A549 (cell line): ENCODE results near the gene ABI3BP. TPM values are rescaled to one million over a fixed set of nuclear protein-coding genes. Genes with fewer than 3 reads are reported as not detected.
A peak's percentile ranks its signal among the peaks of the same experiment; 100 is the strongest.

Experiments used
- ATAC-seq, 2 experiments: fragments of 200-7000 bp in 1 of 2; fragments of >200 bp in 1 of 2; cut with Nextera tagmentation in 1 of 2; cut with Tn5 transposase in 1 of 2; 3 replicates each; pipeline versions ENCODE4 v1.8.0 to v1.9.1; 2018 to 2020; ENCODE audit warnings: mild to moderate bottlenecking in 1 of 2, moderate library complexity in 1 of 2
- CTCF ChIA-PET: fragments of 300-600 bp; sonication (Branson Sonifier 250); formaldehyde crosslinking; extraction: SDS; loops from one replicate; lab custom pipeline; 2021; ENCODE audit warnings: antibody characterized with exemption, inconsistent platforms; lab: Yijun Ruan, JAX
- POLR2A ChIA-PET: fragments of 350-600 bp; formaldehyde crosslinking; extraction: SDS; loops from one replicate; lab custom pipeline; 2021; ENCODE audit warnings: antibody characterized with exemption, inconsistent platforms; lab: Yijun Ruan, JAX
- DNase-seq, 2 experiments: peaks; one replicate each; pipeline versions ENCODE4 v3.0.0 to v3.0.0-alpha.2; 2011 to 2016; ENCODE audit warnings: low read depth in 1 of 2, low spot score in 1 of 2
- FAIRE-seq: peaks from 2 replicates; lab custom pipeline; 2011; peaks lifted over from hg19 to GRCh38; lab: Jason Lieb, UNC
- H3K27ac ChIP-seq, 2 experiments: fragments of >200 bp; sonication (Bioruptor Twin); formaldehyde crosslinking; 3 replicates each; pipeline ENCODE4 v1.5.1; 2016 to 2017
- H3K4me1 ChIP-seq: fragments of >200 bp; sonication (Bioruptor Twin); formaldehyde crosslinking; 3 replicates; pipeline ENCODE4 v1.6.1; 2016
- H3K4me2 ChIP-seq: fragments of >200 bp; sonication (Bioruptor Twin); formaldehyde crosslinking; 3 replicates; pipeline ENCODE4 v1.6.1; 2016
- H3K4me3 ChIP-seq: fragments of >200 bp; sonication (Bioruptor Twin); formaldehyde crosslinking; 3 replicates; pipeline ENCODE4 v1.5.1; 2016
- H3K9me3 ChIP-seq: fragments of >200 bp; sonication (Bioruptor Twin); formaldehyde crosslinking; 3 replicates; pipeline ENCODE4 v1.6.1; 2016
- CBX2 ChIP-seq: fragments of 200-600 bp; sonication (generic); IDR thresholded peaks from 2 replicates; pipeline ENCODE4 v1.6.1; 2016; ENCODE audit warnings: low read depth, mild to moderate bottlenecking, borderline replicate concordance
- CBX8 ChIP-seq: fragments of 200-600 bp; sonication (generic); IDR thresholded peaks from 2 replicates; pipeline ENCODE4 v1.6.1; 2016
- CEBPB ChIP-seq, 2 experiments: fragments of >200 bp in 1 of 2; sonication (Bioruptor Twin) in 1 of 2; formaldehyde crosslinking in 1 of 2; IDR thresholded peaks; 2 replicates each; pipeline ENCODE4 v1.6.1; 2012 to 2016
- CHD2 ChIP-seq: fragments of 150-350 bp; IDR thresholded peaks from 2 replicates; pipeline ENCODE4 v1.6.1; 2014; ENCODE audit warnings: low read length; ENCODE audit not compliant: partially characterized antibody
- EHMT2 ChIP-seq: fragments of 200-600 bp; sonication (generic); IDR thresholded peaks from 2 replicates; pipeline ENCODE4 v1.6.1; 2016; ENCODE audit warnings: antibody characterized with exemption, low read depth, mild to moderate bottlenecking, moderate library complexity
- EP300 ChIP-seq, 2 experiments: fragments of >200 bp; sonication (Bioruptor Twin); formaldehyde crosslinking; IDR thresholded peaks; 2 replicates in 1 of 2; 3 replicates in 1 of 2; pipeline ENCODE4 v1.6.1; 2016 to 2017
- FOSB ChIP-seq: fragments of 250-450 bp; sonication (Bioruptor Pico); IDR thresholded peaks from 2 replicates; pipeline ENCODE4 v1.5.0; 2020; ENCODE audit warnings: mild to moderate bottlenecking, moderate library complexity
- GATA3 ChIP-seq: IDR thresholded peaks from 2 replicates; pipeline ENCODE4 v1.6.1; 2012; ENCODE audit warnings: borderline replicate concordance
- HOXB13 ChIP-seq: fragments of 250-450 bp; sonication (Bioruptor Pico); IDR thresholded peaks from 2 replicates; pipeline ENCODE4 v1.5.0; 2020; ENCODE audit warnings: low read depth, mild to moderate bottlenecking, moderate library complexity
- JUN ChIP-seq, 2 experiments: fragments of >200 bp; sonication (Bioruptor Twin); formaldehyde crosslinking; IDR thresholded peaks; 2 replicates in 1 of 2; 3 replicates in 1 of 2; pipeline ENCODE4 v1.6.1; 2016 to 2017
- JUNB ChIP-seq: fragments of >200 bp; sonication (Bioruptor Twin); formaldehyde crosslinking; IDR thresholded peaks from 2 replicates; pipeline ENCODE4 v1.6.1; 2016
- KDM1A ChIP-seq: fragments of 200-600 bp; sonication (generic); IDR thresholded peaks from 2 replicates; pipeline ENCODE4 v1.6.1; 2016; ENCODE audit warnings: low read depth, mild to moderate bottlenecking
- KDM5A ChIP-seq: fragments of 200-600 bp; sonication (generic); IDR thresholded peaks from 2 replicates; pipeline ENCODE4 v1.6.1; 2016; ENCODE audit warnings: antibody characterized with exemption, mild to moderate bottlenecking
- MAFK ChIP-seq: fragments of 450-650 bp; IDR thresholded peaks from 2 replicates; pipeline ENCODE4 v1.6.1; 2014; ENCODE audit not compliant: partially characterized antibody
- NFE2L2 ChIP-seq: fragments of 150-350 bp; conservative IDR thresholded peaks from 2 replicates; pipeline ENCODE4 v1.6.1; 2014; ENCODE audit warnings: low read length
- POLR2A ChIP-seq: IDR thresholded peaks from 2 replicates; pipeline ENCODE4 v1.6.1; 2012; ENCODE audit warnings: mild to moderate bottlenecking, low read length
- RARB ChIP-seq: fragments of 250-450 bp; sonication (Bioruptor Pico); IDR thresholded peaks from 2 replicates; pipeline ENCODE4 v1.8.0; 2021; ENCODE audit warnings: mild to moderate bottlenecking, moderate library complexity
- RCOR1 ChIP-seq: fragments of 150-350 bp; IDR thresholded peaks from 2 replicates; pipeline ENCODE4 v1.6.1; 2014; ENCODE audit warnings: antibody characterized with exemption, low read length, low read depth
- RFX5 ChIP-seq: fragments of 450-650 bp; IDR thresholded peaks from 2 replicates; pipeline ENCODE4 v1.7.1; 2014; ENCODE audit warnings: antibody characterized with exemption, mild to moderate bottlenecking, moderate library complexity
- TP53 ChIP-seq: fragments of 250-450 bp; sonication (Bioruptor Pico); IDR thresholded peaks from 2 replicates; pipeline ENCODE4 v1.5.0; 2021; ENCODE audit warnings: mild to moderate bottlenecking, moderate library complexity
- ZC3H11A ChIP-seq: fragments of 450-650 bp; IDR thresholded peaks from 2 replicates; pipeline ENCODE4 v1.6.1; 2014; ENCODE audit warnings: antibody characterized with exemption, mild to moderate bottlenecking
- ZFP36 ChIP-seq: fragments of 450-650 bp; IDR thresholded peaks from 2 replicates; pipeline ENCODE4 v1.6.1; 2014; ENCODE audit warnings: borderline replicate concordance; ENCODE audit not compliant: partially characterized antibody
- WGBS: methylation state at CpG from one replicate; pipeline ENCODE4 v1.1.6; 2017; ENCODE audit errors: missing lambda C conversion rate; 5-methylcytosine and 5-hydroxymethylcytosine counted together
- polyA plus RNA-seq, 4 experiments: library from polyadenylated mRNA; depleted of rRNA in 3 of 4; stranded (reverse); fragments of >200 nt; fragmentation: RNase III in 1 of 4; extraction: RNeasy Plus Mini Kit Qiagen cat#74134 plus additional on column Dnase treatment in 1 of 4; gene quantifications; 2 replicates in 3 of 4; 3 replicates in 1 of 4; pipeline ENCODE4 v1.2.3, GENCODE V29; 2011 to 2017
- TF ChIP-seq, protein P1 (sequence below): IDR thresholded peaks from 2 replicates; pipeline ENCODE4 v1.6.1; 2012
- TF ChIP-seq, protein P2 (sequence below): IDR thresholded peaks from 2 replicates; pipeline ENCODE4 v1.6.1; 2012; ENCODE audit warnings: low read depth, borderline replicate concordance
- TF ChIP-seq, protein P3 (sequence below): fragments of >200 bp; sonication (Bioruptor Twin); formaldehyde crosslinking; IDR thresholded peaks from 2 replicates; pipeline ENCODE4 v1.6.1; 2016
- TF ChIP-seq, protein P4 (sequence below): fragments of >200 bp; sonication (Bioruptor Twin); formaldehyde crosslinking; IDR thresholded peaks from 3 replicates; pipeline ENCODE4 v1.6.1; 2016
- TF ChIP-seq, protein P5 (sequence below): fragments of 450-650 bp; IDR thresholded peaks from 2 replicates; pipeline ENCODE4 v1.6.1; 2014; ENCODE audit warnings: antibody characterized with exemption

The ABI3BP gene
- polyA plus RNA-seq, 2 of the 4 experiments (the other 2 are of a cell fraction): 1.3 to 1.8 TPM

DNA sequence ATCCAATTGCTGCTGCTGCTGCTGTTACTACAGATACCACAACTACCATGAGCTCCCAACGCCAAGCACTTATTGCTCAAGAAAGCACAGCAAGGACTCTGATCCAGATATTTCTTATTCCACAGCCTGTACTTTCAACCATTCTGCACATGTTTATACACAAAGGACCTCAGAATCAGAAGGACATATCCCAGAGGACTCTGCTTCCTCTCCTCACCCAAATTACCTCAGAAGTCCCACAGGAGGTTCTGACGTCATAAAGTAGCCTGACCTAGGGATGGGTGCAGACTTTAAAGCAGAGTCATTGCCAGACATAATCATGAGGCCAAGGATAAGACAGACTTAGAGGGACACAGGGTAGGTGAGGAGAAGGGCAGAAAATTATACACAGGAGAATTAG, 115.9 kb downstream of the ABI3BP start:
- Histone ChIP-seq H3K27ac (no peak overlapping the region), H3K4me1 (peaks cover 14% of the 10 kb centered on the region; the same call in 2 of the 3 replicates), H3K9me3 (no peaks in the 10 kb centered on the region), H3K4me3 (no peak overlapping the region), H3K4me2 (no peak overlapping the region)
- CTCF ChIA-PET: no interaction called here
- ATAC-seq: no peak
- no peak for FAIRE-seq
- WGBS: 67% methylated on average over 2 of the region's 2 CpGs
- POLR2A ChIA-PET: no interaction called here
- no peak for DNase-seq
- TF ChIP-seq JUN (IDR thresholded peaks at IDR 0.05): no peak
- TF ChIP-seq POLR2A: no peak
- TF ChIP-seq CBX2: no peak

DNA sequence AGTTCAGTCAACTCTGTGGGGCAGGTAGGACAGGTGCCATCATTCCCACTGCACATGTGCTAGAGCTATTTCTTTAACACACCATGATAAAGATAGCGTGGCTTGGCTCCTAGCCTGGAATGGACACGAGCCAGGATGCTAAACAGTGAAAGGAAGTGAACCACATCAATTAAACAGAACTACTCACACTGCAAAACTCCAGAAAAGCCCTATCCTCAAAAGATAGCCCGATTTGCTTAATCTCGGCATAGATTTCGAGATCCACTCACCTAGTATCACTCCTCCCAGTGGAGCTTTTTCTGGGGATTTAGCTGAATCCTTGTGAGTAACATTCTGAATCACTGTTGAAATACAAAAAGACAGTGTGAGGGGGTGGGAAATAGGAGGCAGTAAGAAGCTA, 118.0 kb downstream of the ABI3BP start:
- FAIRE-seq (no peak), DNase-seq (no peak), ATAC-seq (peak; percentile 55 to 64; a peak in 4 of 6 replicates)
- no peaks in the 10 kb centered on the region for H3K9me3 ChIP-seq
- peaks cover 11% of the 10 kb centered on the region; the same call in 1 of the 3 replicates for H3K4me1 ChIP-seq
- H3K4me2 ChIP-seq: peak overlapping the region; percentile 45
- no peak overlapping the region for H3K4me3 ChIP-seq
- WGBS: 11% methylated on average over 5 of the region's 5 CpGs
- TF ChIP-seq, protein P1, sequence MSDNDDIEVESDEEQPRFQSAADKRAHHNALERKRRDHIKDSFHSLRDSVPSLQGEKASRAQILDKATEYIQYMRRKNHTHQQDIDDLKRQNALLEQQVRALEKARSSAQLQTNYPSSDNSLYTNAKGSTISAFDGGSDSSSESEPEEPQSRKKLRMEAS: 0 out of 2 replicates have a peak, but pooled peaks have one; percentile 22
- TF ChIP-seq TP53 (CRISPR knock-in tag): no peak
- TF ChIP-seq, protein P2, sequence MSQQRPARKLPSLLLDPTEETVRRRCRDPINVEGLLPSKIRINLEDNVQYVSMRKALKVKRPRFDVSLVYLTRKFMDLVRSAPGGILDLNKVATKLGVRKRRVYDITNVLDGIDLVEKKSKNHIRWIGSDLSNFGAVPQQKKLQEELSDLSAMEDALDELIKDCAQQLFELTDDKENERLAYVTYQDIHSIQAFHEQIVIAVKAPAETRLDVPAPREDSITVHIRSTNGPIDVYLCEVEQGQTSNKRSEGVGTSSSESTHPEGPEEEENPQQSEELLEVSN: no peak
- no peak for TF ChIP-seq KDM5A
- peak in 1 of 2 experiments; percentile 18; a peak in 1 of 5 replicates for TF ChIP-seq EP300 (IDR thresholded peaks at IDR 0.05)
- no peak for TF ChIP-seq JUN (IDR thresholded peaks at IDR 0.05)
- 0 out of 2 replicates have a peak, but pooled peaks have one; percentile 14 for TF ChIP-seq JUNB
- no peak for TF ChIP-seq ZC3H11A
- no peak for TF ChIP-seq KDM1A
- TF ChIP-seq EHMT2: no peak
- no peak for TF ChIP-seq MAFK
- TF ChIP-seq CEBPB (IDR thresholded peaks at IDR 0.05): no peak
- no peak for TF ChIP-seq RFX5
- TF ChIP-seq, protein P3, sequence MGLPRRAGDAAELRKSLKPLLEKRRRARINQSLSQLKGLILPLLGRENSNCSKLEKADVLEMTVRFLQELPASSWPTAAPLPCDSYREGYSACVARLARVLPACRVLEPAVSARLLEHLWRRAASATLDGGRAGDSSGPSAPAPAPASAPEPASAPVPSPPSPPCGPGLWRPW: no peak
- no peak for TF ChIP-seq ZFP36
- POLR2A ChIA-PET: interaction anchor here (1.4 kb wide), 1 partner anchor 161 kb away, joined by 3 read pairs; no protein-coding TSS in a partner anchor
- CTCF ChIA-PET: interaction anchor here (1.0 to 1.7 kb wide), 2 partner anchors 12 to 321 kb away, joined by 3 read pairs; no protein-coding TSS in a partner anchor
- no peak overlapping the region for H3K27ac ChIP-seq

DNA sequence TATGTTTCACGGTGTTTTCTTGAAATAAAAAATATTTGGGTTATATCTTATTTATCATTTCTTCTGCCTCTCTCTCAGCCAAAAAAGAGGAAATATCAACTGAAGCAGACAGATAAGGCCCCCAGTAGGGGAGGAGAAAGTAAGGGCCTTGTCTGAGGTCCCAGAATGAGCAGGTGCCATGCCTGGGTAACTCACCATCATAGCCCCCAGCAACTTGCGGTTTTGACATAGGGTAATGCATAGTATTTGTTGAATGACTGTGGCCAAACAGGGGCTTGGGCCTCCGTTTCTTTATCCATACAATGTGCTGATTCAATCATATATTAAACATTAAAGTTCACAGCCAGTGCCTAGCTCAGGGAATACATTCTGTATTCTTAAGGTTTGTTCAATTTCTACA, 119.6 kb downstream of the ABI3BP start:
- DNase-seq (no peak), ATAC-seq (no peak)
- TF ChIP-seq, protein P4, sequence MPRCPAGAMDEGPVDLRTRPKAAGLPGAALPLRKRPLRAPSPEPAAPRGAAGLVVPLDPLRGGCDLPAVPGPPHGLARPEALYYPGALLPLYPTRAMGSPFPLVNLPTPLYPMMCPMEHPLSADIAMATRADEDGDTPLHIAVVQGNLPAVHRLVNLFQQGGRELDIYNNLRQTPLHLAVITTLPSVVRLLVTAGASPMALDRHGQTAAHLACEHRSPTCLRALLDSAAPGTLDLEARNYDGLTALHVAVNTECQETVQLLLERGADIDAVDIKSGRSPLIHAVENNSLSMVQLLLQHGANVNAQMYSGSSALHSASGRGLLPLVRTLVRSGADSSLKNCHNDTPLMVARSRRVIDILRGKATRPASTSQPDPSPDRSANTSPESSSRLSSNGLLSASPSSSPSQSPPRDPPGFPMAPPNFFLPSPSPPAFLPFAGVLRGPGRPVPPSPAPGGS: no peak
- no peak for TF ChIP-seq RARB (CRISPR knock-in tag)
- TF ChIP-seq, all 56 proteins: peak for 0
- CTCF ChIA-PET: interaction anchor here (1.0 to 1.5 kb wide), 2 partner anchors 21 to 322 kb away, joined by 3 read pairs; no protein-coding TSS in a partner anchor
- H3K4me3 ChIP-seq: no peak overlapping the region
- WGBS: 90% methylated on average over 3 of the region's 3 CpGs
- no peak overlapping the region for H3K4me2 ChIP-seq
- no peaks in the 10 kb centered on the region for H3K9me3 ChIP-seq
- POLR2A ChIA-PET: no interaction called here
- no peak for FAIRE-seq
- no peak overlapping the region for H3K27ac ChIP-seq
- peaks cover 11% of the 10 kb centered on the region; the same call in 1 of the 3 replicates for H3K4me1 ChIP-seq

DNA sequence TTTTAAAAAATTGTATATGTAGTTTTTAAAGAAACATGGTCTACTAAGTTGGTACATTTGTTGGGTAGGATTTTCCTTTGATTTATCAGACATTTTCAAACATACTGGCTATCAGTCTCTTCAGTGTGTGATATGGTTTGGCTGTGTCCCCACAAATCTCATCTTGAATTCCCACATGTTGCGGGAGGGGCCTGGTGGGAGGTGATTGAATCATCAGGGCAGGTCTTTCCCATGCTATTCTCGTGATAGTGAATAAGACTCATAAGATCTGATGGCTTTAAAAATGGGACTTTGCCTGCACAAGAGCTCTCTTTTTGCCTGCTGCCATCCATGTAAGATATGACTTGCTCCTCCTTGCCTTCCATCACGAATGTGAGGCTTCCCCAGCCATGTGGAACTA, 121.9 kb downstream of the ABI3BP start:
- no peak overlapping the region for H3K27ac ChIP-seq
- ChIA-PET POLR2A (no interaction called here), CTCF (interaction anchor here (1.1 kb wide), 1 partner anchor 180 kb away, joined by 3 read pairs; no protein-coding TSS in a partner anchor)
- H3K4me2 ChIP-seq: no peak overlapping the region
- H3K9me3 ChIP-seq: no peaks in the 10 kb centered on the region
- DNase-seq: no peak
- WGBS: 59% methylated on average over 3 of the region's 3 CpGs
- H3K4me3 ChIP-seq: no peak overlapping the region
- no peak for FAIRE-seq
- peaks cover 11% of the 10 kb centered on the region; the same call in 1 of the 3 replicates for H3K4me1 ChIP-seq
- ATAC-seq: no peak
- TF ChIP-seq CBX8: no peak
- no peak for TF ChIP-seq POLR2A
- TF ChIP-seq HOXB13: no peak
- TF ChIP-seq, protein P4: no peak
- no peak for TF ChIP-seq FOSB (CRISPR knock-in tag)
- no peak for TF ChIP-seq MAFK
- no peak for TF ChIP-seq RCOR1
- TF ChIP-seq, protein P1: no peak
- no peak for TF ChIP-seq NFE2L2
- TF ChIP-seq CHD2: no peak
- TF ChIP-seq, protein P5, sequence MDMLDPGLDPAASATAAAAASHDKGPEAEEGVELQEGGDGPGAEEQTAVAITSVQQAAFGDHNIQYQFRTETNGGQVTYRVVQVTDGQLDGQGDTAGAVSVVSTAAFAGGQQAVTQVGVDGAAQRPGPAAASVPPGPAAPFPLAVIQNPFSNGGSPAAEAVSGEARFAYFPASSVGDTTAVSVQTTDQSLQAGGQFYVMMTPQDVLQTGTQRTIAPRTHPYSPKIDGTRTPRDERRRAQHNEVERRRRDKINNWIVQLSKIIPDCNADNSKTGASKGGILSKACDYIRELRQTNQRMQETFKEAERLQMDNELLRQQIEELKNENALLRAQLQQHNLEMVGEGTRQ: no peak
- no peak for TF ChIP-seq GATA3
- TF ChIP-seq, protein P3: no peak
